HepG2 (cell line): ENCODE data around the gene CCNL1. TPM values are rescaled to one million over a fixed set of nuclear protein-coding genes. Genes with fewer than 3 reads are reported as not detected.

Experiments
- AKNA ChIP-seq: sonication (generic); formaldehyde crosslinking; IDR thresholded peaks from 2 replicates; pipeline ENCODE4 v1.4.0; 2020; ENCODE audit warnings: missing genetic modification reagents, borderline replicate concordance
- CREB1 ChIP-seq, 2 experiments: fragments of 450-650 bp in 1 of 2; IDR thresholded peaks; 2 replicates each; pipeline ENCODE4 v1.6.1; 2016 to 2017; ENCODE audit warnings: control low read depth in 1 of 2, mild to moderate bottlenecking in 1 of 2, missing compliant biosample characterization in 1 of 2, missing genetic modification characterization in 1 of 2
- CSRNP1 ChIP-seq: sonication (generic); formaldehyde crosslinking; IDR thresholded peaks from 2 replicates; pipeline ENCODE4 v1.8.1; 2023; ENCODE audit warnings: mild to moderate bottlenecking, missing genetic modification reagents
- DPF2 ChIP-seq: sonication (generic); formaldehyde crosslinking; IDR thresholded peaks from 2 replicates; pipeline ENCODE4 v1.4.0; 2020; ENCODE audit warnings: mild to moderate bottlenecking, low read depth, missing genetic modification reagents, borderline replicate concordance
- EEA1 ChIP-seq: sonication (generic); formaldehyde crosslinking; IDR thresholded peaks from 2 replicates; pipeline ENCODE4 v1.5.1; 2020; ENCODE audit warnings: mild to moderate bottlenecking, missing genetic modification reagents, borderline replicate concordance
- HHEX ChIP-seq: IDR thresholded peaks from 2 replicates; pipeline ENCODE4 v1.6.1; 2016; ENCODE audit warnings: control low read depth
- IRF1 ChIP-seq: sonication (generic); formaldehyde crosslinking; IDR thresholded peaks from 2 replicates; pipeline ENCODE4 v1.4.0; 2020; ENCODE audit warnings: low read depth, mild to moderate bottlenecking, missing genetic modification reagents
- IRX3 ChIP-seq: sonication (generic); formaldehyde crosslinking; IDR thresholded peaks from 2 replicates; pipeline ENCODE4 v1.8.1; 2023; ENCODE audit warnings: mild to moderate bottlenecking, low read depth, missing genetic modification reagents, borderline replicate concordance
- TMF1 ChIP-seq: sonication (generic); formaldehyde crosslinking; IDR thresholded peaks from 2 replicates; pipeline ENCODE4 v1.8.1; 2022; ENCODE audit warnings: low read depth, missing genetic modification reagents
- ZFP37 ChIP-seq: sonication (generic); formaldehyde crosslinking; IDR thresholded peaks from 2 replicates; pipeline ENCODE4 v1.4.0; 2020; ENCODE audit warnings: missing genetic modification reagents, borderline replicate concordance
- ZNF121 ChIP-seq: sonication (generic); formaldehyde crosslinking; IDR thresholded peaks from 2 replicates; pipeline ENCODE4 v1.5.0; 2020; ENCODE audit warnings: mild to moderate bottlenecking, missing genetic modification reagents
- ZNF230 ChIP-seq: sonication (generic); formaldehyde crosslinking; IDR thresholded peaks from 2 replicates; pipeline ENCODE4 v1.4.0; 2020; ENCODE audit warnings: mild to moderate bottlenecking, missing genetic modification reagents
- ZNF274 ChIP-seq: sonication (generic); formaldehyde crosslinking; IDR thresholded peaks from 2 replicates; pipeline ENCODE4 v1.5.1; 2020; ENCODE audit warnings: mild to moderate bottlenecking, missing genetic modification reagents
- ZNF281 ChIP-seq: sonication (generic); formaldehyde crosslinking; IDR thresholded peaks from 2 replicates; pipeline ENCODE4 v1.4.0; 2020; ENCODE audit warnings: missing genetic modification reagents, borderline replicate concordance
- ZNF33B ChIP-seq: sonication (generic); formaldehyde crosslinking; IDR thresholded peaks from 2 replicates; pipeline ENCODE4 v1.5.1; 2020; ENCODE audit warnings: mild to moderate bottlenecking, missing genetic modification reagents
- ZZZ3 ChIP-seq: sonication (generic); formaldehyde crosslinking; IDR thresholded peaks from 2 replicates; pipeline ENCODE4 v1.4.0; 2020; ENCODE audit warnings: missing genetic modification reagents, mild to moderate bottlenecking, borderline replicate concordance
- polyA plus RNA-seq, 8 experiments: library from polyadenylated mRNA; depleted of rRNA in 3 of 8; stranded (reverse) in 7 of 8; unstranded in 1 of 8; fragments of >200 nt; fragmentation: Illumina TruSeq in 4 of 8; extraction: Trizol in 4 of 8; gene quantifications; 2 replicates each; pipeline versions ENCODE4 v1.2.1 to v1.2.3, GENCODE V29; 2011 to 2016; ENCODE audit warnings: low read depth in 4 of 8, missing spikeins in 1 of 8, mixed read lengths in 1 of 8; ENCODE audit not compliant: insufficient read depth in 1 of 8
- total RNA-seq, 5 experiments: library from RNA; depleted of rRNA; stranded (reverse); fragments of >200 nt; fragmentation: Illumina TruSeq; extraction: Trizol; gene quantifications; 2 replicates each; pipeline ENCODE4 v1.2.3, GENCODE V29; 2016; ENCODE audit warnings: low read depth in 1 of 5
- TF ChIP-seq, protein P1 (sequence below): sonication (generic); formaldehyde crosslinking; IDR thresholded peaks from 2 replicates; pipeline ENCODE4 v1.4.0; 2020; ENCODE audit warnings: missing genetic modification reagents

The CCNL1 gene
- total and polyA plus RNA-seq, 2 of the 13 experiments (the other 11 are each of a cell fraction or from before 2014, with no cell fraction given), result 151 to 303 TPM

GRCh38 chr3:157159762-157160657, at the start of gene CCNL1 (continued):
- TF ChIP-seq CREB1 (IDR thresholded peaks at IDR 0.05) (peak; percentile 99), CREB1 (CRISPR knock-in tag; IDR thresholded peaks at IDR 0.05) (peak; percentile 98), EEA1 (peak; percentile 61; the same call in 1 of the 2 replicates), ZNF274 (CRISPR knock-in tag) (peak; percentile 95), CSRNP1 (peak; percentile 99), ZNF281 (no peak; the same call in 1 of the 2 replicates), ZNF121 (peak; percentile 60), ZNF230 (CRISPR knock-in tag) (peak; percentile 92), AKNA (peak; percentile 55), HHEX (CRISPR knock-in tag) (no peak), IRF1 (CRISPR knock-in tag) (peak; percentile 75; the same call in 1 of the 2 replicates), ZNF33B (CRISPR knock-in tag) (peak; percentile 90), ZZZ3 (CRISPR knock-in tag) (peak; percentile 99), IRX3 (CRISPR knock-in tag) (peak; percentile 98), TMF1 (CRISPR knock-in tag) (peak; percentile 95), DPF2 (CRISPR knock-in tag) (0 out of 2 replicates have a peak, but pooled peaks have one; percentile 47), ZFP37 (peak; percentile 97)
- TF ChIP-seq, protein P1, sequence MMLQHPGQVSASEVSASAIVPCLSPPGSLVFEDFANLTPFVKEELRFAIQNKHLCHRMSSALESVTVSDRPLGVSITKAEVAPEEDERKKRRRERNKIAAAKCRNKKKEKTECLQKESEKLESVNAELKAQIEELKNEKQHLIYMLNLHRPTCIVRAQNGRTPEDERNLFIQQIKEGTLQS (CRISPR knock-in tag), result peak; percentile 95
